ENCODE data around the gene TAB2.

TAB2 gene, protein sequence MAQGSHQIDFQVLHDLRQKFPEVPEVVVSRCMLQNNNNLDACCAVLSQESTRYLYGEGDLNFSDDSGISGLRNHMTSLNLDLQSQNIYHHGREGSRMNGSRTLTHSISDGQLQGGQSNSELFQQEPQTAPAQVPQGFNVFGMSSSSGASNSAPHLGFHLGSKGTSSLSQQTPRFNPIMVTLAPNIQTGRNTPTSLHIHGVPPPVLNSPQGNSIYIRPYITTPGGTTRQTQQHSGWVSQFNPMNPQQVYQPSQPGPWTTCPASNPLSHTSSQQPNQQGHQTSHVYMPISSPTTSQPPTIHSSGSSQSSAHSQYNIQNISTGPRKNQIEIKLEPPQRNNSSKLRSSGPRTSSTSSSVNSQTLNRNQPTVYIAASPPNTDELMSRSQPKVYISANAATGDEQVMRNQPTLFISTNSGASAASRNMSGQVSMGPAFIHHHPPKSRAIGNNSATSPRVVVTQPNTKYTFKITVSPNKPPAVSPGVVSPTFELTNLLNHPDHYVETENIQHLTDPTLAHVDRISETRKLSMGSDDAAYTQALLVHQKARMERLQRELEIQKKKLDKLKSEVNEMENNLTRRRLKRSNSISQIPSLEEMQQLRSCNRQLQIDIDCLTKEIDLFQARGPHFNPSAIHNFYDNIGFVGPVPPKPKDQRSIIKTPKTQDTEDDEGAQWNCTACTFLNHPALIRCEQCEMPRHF

GRCh38 chr6:149317644-149318571 is at the start of gene TAB2:
TAB2 (plus strand) TSS chr6:149317712; CDS start chr6:149369998, 52,286 bp downstream.
- peaks cover 38% of the 10 kb centered on the region for H3K4me1 ChIP-seq
- H3K27ac ChIP-seq: peak within 1 kb of the TSS; percentile 96

GRCh38 chr6:149268146-149268545 is 49.4 kb upstream of the TAB2 start:
- peaks cover 8% of the 10 kb centered on the region for H3K9me3 ChIP-seq
- no peak overlapping the region for H3K4me2 ChIP-seq
- H3K36me3 ChIP-seq: no peaks in the 10 kb centered on the region
- no peak for TF ChIP-seq Cebpa-rat (IDR thresholded peaks at IDR 0.05)
- no peak overlapping the region for H3K9ac ChIP-seq
- H3K27ac ChIP-seq: no peak overlapping the region
- H4K20me1 ChIP-seq: no peaks in the 10 kb centered on the region
- no peak overlapping the region for H3K4me3 ChIP-seq
- no peaks in the 10 kb centered on the region for H3K27me3 ChIP-seq
- peaks cover 18% of the 10 kb centered on the region for H3K4me1 ChIP-seq

More at GRCh38 chr6:149317644-149318571, at the start of gene TAB2:
- H3K9ac ChIP-seq: peak within 1 kb of the TSS; percentile 97
- peak within 1 kb of the TSS; percentile 93 for H3K4me2 ChIP-seq
- no peaks in the 10 kb centered on the region for H3K27me3 ChIP-seq
- H4K20me1 ChIP-seq: peaks cover 46% of the 10 kb centered on the region
- TF ChIP-seq Cebpa-rat (IDR thresholded peaks at IDR 0.05): no peak
- peak within 1 kb of the TSS; percentile 95 for H3K4me3 ChIP-seq
- no peaks in the 10 kb centered on the region for H3K9me3 ChIP-seq
- no peaks in the 10 kb centered on the region for H3K36me3 ChIP-seq

DNA sequence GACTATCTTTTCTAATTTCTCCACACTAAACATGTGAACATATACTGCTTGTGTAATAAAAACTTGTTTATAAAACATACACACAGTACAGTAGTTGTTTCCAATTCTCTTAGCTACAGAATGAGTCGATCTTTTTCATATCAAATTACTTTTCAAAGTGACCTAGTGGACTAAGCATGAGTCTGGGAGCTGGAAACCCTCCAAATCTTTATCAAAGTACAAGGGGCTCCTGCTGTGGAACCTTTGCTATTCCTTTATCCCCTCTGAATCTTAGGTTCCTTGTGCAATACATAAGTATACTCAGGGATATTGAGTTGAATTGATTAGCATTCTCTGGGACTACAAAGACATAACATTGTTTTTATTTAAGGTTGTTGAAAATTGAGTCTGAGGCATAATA is 48.7 kb upstream of the TAB2 start:
- no peak for TF ChIP-seq Cebpa-rat (IDR thresholded peaks at IDR 0.05)
- no peak overlapping the region for H3K27ac ChIP-seq

GRCh38 chr6:149270616-149271015 is 46.9 kb upstream of the TAB2 start:
- H3K36me3 ChIP-seq: no peaks in the 10 kb centered on the region
- H3K27me3 ChIP-seq: no peaks in the 10 kb centered on the region
- H4K20me1 ChIP-seq: no peaks in the 10 kb centered on the region
- H3K9ac ChIP-seq: no peak overlapping the region
- TF ChIP-seq Cebpa-rat (IDR thresholded peaks at IDR 0.05): no peak
- peaks cover 8% of the 10 kb centered on the region for H3K9me3 ChIP-seq
- peaks cover 40% of the 10 kb centered on the region for H3K4me1 ChIP-seq
- no peak overlapping the region for H3K27ac ChIP-seq
- H3K4me3 ChIP-seq: no peak overlapping the region
- no peak overlapping the region for H3K4me2 ChIP-seq

More for the DNA sequence above, 48.7 kb upstream of the TAB2 start:
- Histone ChIP-seq H3K9ac (no peak overlapping the region), H3K4me3 (no peak overlapping the region), H3K4me1 (peaks cover 24% of the 10 kb centered on the region), H4K20me1 (no peaks in the 10 kb centered on the region), H3K36me3 (no peaks in the 10 kb centered on the region), H3K27me3 (no peaks in the 10 kb centered on the region), H3K4me2 (no peak overlapping the region), H3K9me3 (peaks cover 8% of the 10 kb centered on the region)

DNA sequence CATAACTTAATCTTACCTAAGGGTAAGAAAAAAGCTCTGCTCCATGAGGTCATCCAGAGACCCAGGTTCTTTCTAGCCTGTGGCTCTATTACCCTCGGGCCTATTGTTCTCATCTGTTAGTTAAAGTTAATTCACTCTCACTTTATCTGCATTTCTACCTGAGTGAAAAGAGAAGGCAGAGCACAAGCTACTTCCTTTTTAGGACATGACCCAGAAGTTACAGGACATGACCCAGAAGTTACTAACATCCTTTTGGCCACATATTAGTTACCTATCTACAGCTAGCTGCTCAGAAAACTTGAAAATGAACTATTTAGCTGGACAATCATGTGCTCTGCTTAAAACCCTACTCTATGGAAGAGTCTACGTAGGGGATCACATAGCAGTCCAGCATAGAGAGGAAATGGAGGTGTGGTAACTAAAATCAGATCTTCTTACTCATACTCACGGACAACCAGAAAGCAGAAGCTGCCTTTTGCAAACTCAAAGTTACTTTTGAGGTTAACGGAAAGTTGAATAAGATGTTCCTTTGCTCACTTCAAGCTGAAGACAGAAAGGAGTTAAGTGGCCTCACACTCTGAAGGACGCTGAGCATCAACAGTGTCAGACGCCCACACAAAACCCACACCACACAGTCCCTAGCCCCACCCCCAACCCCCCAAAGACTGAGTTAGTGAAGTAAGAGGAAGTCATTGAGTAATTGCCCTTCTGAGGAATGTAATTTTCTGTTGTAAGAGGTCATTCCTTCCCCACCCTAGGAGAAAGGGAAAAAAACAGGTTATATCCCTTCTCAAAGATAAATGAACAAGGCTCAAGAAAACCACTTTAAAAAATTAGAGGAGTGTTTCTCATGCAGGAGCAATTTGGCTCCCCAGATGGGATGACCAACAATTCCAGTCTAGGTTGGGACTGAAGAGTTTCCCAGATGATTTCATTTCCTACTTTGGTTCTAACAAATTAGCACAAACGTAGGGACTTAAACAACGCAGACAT is 45.9 kb upstream of the TAB2 start:
- 0 out of 2 replicates have a peak overlapping the region, but pooled peaks have one; percentile 9 for H3K4me2 ChIP-seq
- H3K27ac ChIP-seq: no peak overlapping the region
- H3K9me3 ChIP-seq: peaks cover 8% of the 10 kb centered on the region
- H3K4me3 ChIP-seq: no peak overlapping the region
- no peaks in the 10 kb centered on the region for H3K27me3 ChIP-seq
- peaks cover 40% of the 10 kb centered on the region for H3K4me1 ChIP-seq
- H3K36me3 ChIP-seq: no peaks in the 10 kb centered on the region
- no peak overlapping the region for H3K9ac ChIP-seq
- no peaks in the 10 kb centered on the region for H4K20me1 ChIP-seq
- TF ChIP-seq Cebpa-rat (IDR thresholded peaks at IDR 0.05): no peak

- no peak for TF ChIP-seq Cebpa-rat (IDR thresholded peaks at IDR 0.05)
- Histone ChIP-seq H3K27ac (peak overlapping the region; percentile 31; the same call in 1 of the 2 replicates), H3K4me1 (peaks cover 40% of the 10 kb centered on the region), H3K4me3 (no peak overlapping the region), H4K20me1 (no peaks in the 10 kb centered on the region), H3K36me3 (no peaks in the 10 kb centered on the region), H3K27me3 (no peaks in the 10 kb centered on the region), H3K9ac (no peak overlapping the region; the same call in 1 of the 2 replicates), H3K9me3 (peaks cover 8% of the 10 kb centered on the region), H3K4me2 (peak overlapping the region; percentile 65)
Observed at GRCh38 chr6:149273318-149273717, 44.2 kb upstream of the TAB2 start.

- no peaks in the 10 kb centered on the region for H4K20me1 ChIP-seq
- no peaks in the 10 kb centered on the region for H3K27me3 ChIP-seq
- no peak overlapping the region for H3K4me3 ChIP-seq
- no peak overlapping the region for H3K27ac ChIP-seq
- no peaks in the 10 kb centered on the region for H3K36me3 ChIP-seq
- peaks cover 40% of the 10 kb centered on the region for H3K4me1 ChIP-seq
- TF ChIP-seq Cebpa-rat (IDR thresholded peaks at IDR 0.05): no peak
- no peak overlapping the region for H3K4me2 ChIP-seq
- peaks cover 8% of the 10 kb centered on the region for H3K9me3 ChIP-seq
- H3K9ac ChIP-seq: no peak overlapping the region
Observed at GRCh38 chr6:149275621-149276020, 41.9 kb upstream of the TAB2 start.

DNA sequence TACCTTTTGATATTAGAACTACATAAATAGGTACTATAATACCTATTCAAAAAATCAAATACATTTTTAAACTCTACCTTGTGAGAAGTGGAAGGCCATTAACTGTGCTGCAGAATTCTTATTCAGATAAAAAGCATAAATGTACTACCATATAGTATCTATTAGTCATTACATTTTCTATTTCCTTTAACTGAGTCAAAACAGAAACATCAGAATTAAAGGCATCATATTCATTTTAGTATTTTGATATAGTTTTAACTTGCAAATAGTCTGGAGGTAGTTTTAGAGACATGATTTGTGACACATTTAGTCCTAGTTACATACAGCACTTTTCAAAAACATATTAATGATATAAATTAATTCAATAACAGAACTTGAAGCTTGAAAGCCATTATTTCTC is 39.9 kb upstream of the TAB2 start:
- no peak overlapping the region for H3K27ac ChIP-seq
- peaks cover 28% of the 10 kb centered on the region for H3K4me1 ChIP-seq
- no peak overlapping the region for H3K4me2 ChIP-seq
- TF ChIP-seq Cebpa-rat (IDR thresholded peaks at IDR 0.05): no peak
- no peak overlapping the region for H3K4me3 ChIP-seq
- no peaks in the 10 kb centered on the region for H3K36me3 ChIP-seq
- 0 out of 2 replicates have a peak, but pooled peaks cover under 1% of the 10 kb centered on the region for H3K9me3 ChIP-seq
- H3K27me3 ChIP-seq: no peaks in the 10 kb centered on the region
- no peak overlapping the region for H3K9ac ChIP-seq
- H4K20me1 ChIP-seq: no peaks in the 10 kb centered on the region

Measured in BLaER1 (cell line).